Upper lobe of left lung (tissue), 4 donors: ENCODE data around the gene ATP6V0B.

ENCODE experiments used
- CTCF ChIP-seq, 6 experiments: fragments of 450-650 bp in 4 of 6; fragments of 200-600 bp in 2 of 6; sonication (generic) in 2 of 6; IDR thresholded peaks; one replicate each; pipeline ENCODE4 v1.5.1; 2016 to 2019; ENCODE audit warnings: antibody characterized with exemption in 6 of 6
- EP300 ChIP-seq, 4 donors: sonication (generic); formaldehyde crosslinking; IDR thresholded peaks; one replicate each; pipeline ENCODE4 v1.5.1; 2017; ENCODE audit warnings: antibody characterized with exemption in 4 of 4, control low read depth in 2 of 4
- POLR2A ChIP-seq, 4 donors: fragments of 450-650 bp; IDR thresholded peaks; one replicate each; pipeline ENCODE4 v1.5.1; 2016 to 2017; ENCODE audit warnings: antibody characterized with exemption in 4 of 4, mild to moderate bottlenecking in 2 of 4
- POLR2AphosphoS5 ChIP-seq, 2 donors: sonication (generic); formaldehyde crosslinking; IDR thresholded peaks; one replicate each; pipeline ENCODE4 v1.5.1; 2017; ENCODE audit warnings: antibody characterized with exemption in 2 of 2

GRCh38 chr1:43935711-43936427 lies 38.9 kb upstream of the ATP6V0B start:
- TF ChIP-seq CTCF (IDR thresholded peaks at IDR 0.05) = no peak
- no peak for TF ChIP-seq POLR2A (IDR thresholded peaks at IDR 0.05)
- TF ChIP-seq EP300 (IDR thresholded peaks at IDR 0.05) = no peak
- TF ChIP-seq POLR2AphosphoS5 (IDR thresholded peaks at IDR 0.05) = no peak
